GM03348 (cell line): ENCODE results near the gene TIGD1.
"Not testable (repeated sequence)": the region's sequence is repeated elsewhere in the genome, so short reads cannot be mapped to it uniquely, and the experiment has no call there.

Experiments used
- DNase-seq: peaks from one replicate; pipeline ENCODE4 v3.0.0; 2012; ENCODE audit warnings: low spot score

The TIGD1 gene

DNA sequence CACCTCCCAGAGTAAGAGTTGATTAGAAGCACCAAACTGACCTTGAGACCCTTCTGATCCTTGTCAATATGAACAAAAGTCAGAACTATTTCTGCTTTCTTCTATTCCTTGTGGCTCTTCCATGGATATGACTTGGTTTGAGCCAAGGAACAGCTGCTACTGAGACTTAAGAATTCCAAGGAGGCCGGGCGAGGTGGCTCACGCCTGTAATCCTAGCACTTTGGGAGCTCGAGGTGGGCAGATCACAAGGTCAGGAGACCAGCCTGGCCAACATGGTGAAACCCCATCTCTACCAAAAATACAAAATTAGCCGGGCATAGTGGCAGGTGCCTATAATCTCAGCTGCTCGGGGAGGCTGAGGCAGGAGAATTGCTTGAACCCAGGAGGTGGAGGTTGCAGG, 20.1 kb upstream of the TIGD1 start:
- not testable (repeated sequence) for DNase-seq

DNA sequence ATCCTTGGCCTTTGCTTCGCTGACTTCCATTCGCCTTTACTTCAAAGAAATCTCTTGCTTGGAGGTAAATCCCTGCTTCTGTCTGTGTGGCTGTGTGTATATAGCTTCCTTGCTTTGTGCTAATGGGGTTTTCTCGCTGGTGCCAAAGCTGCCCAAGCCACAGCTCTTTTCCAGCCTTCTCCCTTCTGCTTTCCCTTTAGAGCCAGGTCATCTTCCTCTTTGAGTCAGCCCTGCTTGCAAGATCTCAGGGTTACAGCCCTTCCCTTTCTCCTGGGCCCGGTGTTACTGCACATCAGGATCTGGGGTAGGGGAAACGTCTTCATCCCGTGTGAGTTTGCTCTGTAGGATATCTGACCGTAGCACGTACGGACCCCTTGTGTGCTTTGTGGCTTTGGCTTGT, 19.2 kb upstream of the TIGD1 start:
- DNase-seq, result no peak

DNA sequence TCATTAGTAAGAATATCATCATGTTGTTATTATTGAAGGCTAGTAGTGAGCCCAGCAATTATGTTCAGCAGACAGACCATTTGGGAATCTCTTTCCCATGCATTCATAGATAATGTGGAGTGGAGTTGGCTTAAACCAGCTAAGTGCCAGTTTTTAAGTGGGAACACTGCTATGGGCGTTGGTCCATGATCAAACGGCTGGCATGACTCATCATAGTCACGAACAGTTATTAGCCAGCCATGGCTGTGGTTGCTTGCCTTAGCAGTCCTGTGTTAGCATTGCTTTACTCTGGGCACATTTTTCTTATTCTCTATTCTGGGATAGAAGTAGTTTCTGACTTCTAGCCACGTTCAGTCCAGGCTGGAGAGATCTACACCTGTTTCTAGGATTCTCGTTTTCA, 17.8 kb upstream of the TIGD1 start:
- DNase-seq, result peak; percentile 86

DNA sequence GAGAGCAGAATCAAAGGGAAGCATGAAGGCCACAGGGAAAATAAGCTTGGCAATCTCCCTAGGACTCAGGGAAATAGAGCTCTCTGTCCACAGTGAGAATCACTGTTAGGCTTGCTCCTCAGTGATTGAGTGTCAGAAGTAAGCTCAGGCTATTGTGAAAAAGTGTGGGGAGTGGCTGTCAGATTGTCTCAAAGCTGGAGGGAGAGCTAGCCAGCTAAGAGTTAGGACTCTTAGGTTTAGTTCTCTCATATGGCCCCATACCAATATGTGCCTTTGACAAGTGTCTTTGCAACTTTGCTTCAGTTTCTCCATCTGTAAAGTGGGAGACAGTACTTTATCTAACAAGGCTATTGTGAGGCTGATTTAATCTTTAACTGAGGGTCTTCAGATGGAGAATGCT, 17.4 kb upstream of the TIGD1 start:
- DNase-seq, result no peak

DNA sequence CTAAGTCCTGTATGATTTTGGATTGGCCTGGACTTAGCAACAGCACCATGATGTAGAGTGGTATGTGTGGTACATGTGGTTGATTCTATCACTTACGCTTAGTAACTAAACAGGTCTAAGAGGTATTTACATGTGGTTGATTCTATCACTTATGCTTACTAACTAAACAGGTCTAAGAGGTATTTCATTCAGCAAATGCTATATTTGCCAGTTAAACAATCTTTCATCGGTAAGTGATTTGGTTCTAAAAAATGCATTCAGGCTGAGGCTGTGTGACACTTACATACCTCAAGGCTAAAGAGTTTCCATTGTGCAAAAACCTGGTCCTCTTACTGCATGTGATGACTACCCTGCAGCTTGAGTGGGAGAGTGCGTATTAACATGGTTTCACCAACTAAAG, 13.2 kb upstream of the TIGD1 start:
- peak; percentile 32 for DNase-seq

DNA sequence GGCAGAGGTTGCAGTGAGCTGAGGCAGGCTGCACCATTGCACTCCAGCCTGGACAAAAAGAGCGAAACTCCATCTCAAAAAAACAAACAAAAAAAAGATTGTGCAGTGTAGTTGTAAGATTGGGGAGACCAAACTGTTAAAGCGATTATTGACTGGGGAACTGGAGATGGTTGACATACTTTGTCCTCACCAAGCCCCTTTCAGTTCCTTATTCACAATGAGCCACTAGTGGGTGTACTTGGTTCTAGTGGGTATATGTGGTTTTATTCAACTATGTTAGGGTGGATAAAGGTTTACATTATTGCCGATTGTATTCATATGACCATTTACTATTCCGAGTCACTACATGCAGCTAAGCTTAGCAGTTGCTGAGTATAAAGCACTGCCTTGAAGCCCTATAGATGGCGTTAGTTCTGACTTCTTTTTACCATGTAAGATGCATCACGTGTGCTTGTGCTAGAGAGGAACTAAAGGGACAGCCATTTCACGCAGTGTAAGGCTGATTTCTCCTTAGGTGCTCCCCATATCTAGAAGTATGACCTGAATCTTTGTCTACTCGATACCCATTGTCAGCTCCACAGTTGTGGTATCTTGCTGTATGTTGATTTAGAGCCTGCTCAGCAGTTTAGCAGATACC, 12.3 kb upstream of the TIGD1 start:
- no peak for DNase-seq

DNA sequence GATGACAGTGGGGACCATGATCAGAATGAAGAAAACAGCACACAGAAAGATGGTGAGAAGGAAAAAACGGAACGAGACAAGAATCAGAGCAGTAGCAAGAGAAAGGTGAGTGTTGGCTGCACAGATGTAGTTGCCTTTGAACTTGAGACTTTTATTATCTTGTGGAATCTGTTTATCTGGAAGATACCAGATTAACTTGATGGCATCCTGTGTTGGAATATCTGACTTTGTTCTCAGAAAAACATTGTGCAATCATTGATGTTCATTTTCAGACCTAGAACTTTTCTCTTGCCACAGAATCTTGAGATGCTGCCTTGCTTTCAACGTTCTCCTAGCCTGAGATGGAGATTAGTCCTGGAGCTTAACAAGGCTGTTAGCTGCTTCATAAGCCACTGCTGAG, 6.1 kb upstream of the TIGD1 start:
- DNase-seq, result no peak

DNA sequence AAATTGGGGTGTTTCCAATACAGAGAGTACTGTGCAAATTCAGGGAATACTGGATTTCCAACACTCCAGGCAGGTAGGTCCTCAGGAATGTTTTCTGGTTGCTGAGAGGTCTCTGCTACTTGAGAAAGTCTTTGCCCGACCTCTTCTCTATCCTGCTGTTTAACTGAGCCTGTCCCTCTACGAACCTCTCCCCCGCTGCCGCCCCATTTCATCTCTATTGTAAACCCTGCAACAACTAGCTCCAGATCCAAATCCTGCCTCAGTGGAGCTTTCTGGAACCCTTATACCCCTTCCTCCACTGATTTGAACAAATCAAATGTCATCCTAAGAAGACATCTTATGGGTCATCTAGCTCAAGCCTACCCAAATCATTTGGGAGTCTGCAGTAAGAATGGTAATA, 1.4 kb upstream of the TIGD1 start:
- no peak for DNase-seq

DNA sequence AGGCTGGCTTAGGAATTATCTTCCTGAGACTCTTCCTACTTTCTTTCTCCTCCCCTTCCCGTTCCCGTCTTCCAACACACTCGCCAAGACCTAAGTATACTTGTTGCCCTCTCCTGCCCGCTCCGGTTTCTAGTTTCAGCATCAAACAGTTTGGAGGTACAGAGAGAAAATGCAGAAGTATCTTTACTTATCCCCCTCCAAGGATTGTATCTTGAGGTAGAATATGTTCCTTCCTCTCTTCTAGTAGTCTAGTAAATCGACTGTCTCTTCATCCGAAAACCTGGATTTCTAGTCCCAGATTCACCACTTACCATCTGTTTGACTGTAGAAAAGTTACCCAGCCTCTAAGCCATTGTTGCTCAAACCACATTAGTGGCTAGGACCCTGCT, 887 bp upstream of the TIGD1 start:
- no peak for DNase-seq

DNA sequence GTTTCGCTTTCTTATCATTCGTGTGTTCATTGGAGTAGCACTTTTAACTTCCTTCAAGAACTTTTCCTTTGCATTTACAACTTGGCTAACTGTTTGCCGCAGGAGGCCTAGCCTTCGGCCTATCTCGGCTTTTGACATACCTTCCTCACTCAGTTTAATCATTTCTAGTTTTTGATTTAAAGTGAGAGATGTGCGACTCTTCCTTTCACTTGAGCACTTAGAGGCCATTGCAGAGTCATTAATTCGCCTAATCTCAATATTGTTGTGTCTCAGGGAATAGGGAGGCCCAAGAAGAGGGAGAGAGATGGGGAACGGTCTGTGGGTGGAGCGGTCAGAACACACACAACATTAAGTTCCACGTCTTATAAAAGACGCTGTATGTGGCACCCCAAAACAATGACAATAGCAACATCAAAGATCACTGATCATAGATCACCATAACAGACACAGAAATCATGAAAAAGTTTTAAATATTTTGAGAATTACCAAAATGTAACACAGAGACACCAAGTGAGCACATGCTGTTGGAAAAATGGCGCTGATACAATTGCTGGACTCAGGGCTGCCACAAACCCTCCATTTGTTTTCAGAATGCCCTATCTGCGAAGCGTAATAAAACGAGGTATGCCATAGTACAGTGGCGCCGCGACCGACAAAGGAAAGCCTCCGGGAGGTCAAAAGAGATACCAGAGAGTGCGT, 553 bp downstream of the TIGD1 start:
- no peak for DNase-seq

DNA sequence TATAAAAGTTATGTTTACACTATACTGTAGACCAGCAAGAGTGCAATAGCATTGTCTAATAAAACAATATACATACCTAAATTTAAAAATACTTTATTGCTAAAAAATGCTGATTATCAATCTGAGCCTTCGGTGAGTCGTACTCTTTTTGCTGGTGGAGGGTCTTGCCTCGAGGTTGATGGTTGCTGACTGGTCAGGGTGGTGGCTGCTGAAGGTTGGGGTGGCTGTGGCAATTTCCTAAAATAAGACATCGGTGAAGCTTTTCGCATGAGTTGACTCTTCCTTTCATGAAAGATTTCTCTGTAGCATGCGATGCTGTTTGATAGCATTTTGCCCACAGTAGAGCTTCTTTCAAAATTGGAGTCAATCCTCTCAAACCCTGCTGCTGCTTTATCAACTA, 2.4 kb downstream of the TIGD1 start:
- no peak for DNase-seq

DNA sequence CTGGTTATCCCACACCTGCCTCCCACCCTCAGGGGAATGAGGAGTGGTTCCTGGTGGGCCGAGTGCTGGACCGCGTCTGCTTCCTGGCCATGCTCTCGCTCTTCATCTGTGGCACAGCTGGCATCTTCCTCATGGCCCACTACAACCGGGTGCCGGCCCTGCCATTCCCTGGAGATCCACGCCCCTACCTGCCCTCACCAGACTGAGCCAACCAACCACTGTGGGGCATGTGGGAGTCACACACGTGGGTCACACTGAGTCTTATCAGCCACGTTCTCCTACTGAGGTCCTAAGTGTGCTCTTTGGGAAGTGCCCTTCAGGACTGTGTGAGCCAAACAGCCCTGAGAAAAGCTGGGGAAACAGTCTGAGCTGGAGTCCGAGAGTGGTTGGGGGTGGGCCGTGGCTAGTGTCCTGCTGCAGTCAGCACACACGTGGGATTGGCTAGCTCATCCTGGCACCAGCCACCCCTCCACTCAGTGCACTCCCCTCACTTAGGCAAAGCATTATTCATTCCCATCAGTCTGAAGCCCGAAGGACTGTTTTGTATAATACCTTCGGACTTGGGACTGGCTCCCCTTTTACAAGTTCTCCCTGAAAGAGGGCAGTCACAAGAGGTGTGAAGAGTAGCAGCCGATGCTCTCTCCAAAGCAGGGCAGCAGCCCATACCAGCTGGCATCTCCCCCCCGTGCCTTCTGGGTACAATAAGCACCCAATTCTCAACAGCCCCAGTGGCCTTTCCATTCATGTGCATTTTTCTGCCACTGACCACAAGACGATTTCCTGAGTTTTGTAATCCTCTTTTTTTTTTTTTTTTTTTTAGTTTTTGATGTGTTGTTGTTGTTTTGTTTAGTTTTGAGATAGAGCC, 4.6 kb downstream of the TIGD1 start:
- no peak for DNase-seq

DNA sequence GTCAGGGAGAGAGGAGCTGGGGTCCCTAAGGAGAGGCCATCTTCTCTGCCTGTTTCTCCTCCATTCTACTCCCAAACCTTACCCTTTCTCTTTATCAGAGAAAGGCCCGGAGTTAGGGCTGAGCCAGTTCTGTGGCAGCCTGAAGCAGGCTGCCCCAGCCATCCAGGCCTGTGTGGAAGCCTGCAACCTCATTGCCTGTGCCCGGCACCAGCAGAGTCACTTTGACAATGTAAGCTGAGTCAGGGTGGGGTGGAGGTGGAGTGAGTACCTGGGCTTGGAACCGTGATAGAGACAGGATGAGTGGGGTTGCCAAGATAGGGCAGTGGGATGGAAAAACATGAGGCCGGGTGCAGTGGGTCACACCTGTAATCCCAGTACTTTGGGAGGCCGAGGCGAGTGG, 5.7 kb downstream of the TIGD1 start:
- DNase-seq, result no peak

DNA sequence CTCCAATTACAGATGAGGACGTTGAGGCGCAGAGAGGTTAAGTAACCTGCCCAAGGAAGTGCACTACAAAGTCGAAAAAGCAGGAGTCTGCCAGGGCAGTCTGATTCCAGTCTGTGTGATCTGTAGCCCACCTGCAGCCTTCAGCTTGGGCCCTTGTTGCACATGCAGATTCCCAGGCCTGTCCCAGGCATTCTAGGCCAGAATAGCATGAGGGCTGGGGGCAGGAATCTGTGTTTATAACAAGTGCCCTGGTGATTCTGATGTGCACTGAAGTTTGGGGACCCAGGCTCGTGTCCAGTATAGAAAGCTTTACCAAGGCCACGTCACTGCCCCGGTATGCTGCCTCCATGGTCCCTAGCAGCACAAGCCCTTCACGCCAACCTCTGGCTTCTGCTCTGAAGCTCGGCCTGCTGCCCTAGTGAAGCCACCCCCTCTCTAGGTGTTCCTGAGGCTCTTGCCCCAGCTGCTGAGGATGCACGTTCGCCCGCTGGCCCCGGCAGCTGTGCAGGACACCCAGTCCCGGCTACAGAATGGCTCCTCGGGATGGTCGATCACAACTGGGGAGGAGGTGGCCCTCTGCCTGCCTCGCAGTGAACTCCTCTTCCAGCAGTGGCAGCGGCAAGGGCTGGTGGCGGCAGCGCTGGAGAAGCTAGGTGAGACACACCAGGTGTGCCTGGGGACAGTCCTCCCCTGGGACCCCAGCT, 6.3 kb downstream of the TIGD1 start:
- DNase-seq, result no peak

DNA sequence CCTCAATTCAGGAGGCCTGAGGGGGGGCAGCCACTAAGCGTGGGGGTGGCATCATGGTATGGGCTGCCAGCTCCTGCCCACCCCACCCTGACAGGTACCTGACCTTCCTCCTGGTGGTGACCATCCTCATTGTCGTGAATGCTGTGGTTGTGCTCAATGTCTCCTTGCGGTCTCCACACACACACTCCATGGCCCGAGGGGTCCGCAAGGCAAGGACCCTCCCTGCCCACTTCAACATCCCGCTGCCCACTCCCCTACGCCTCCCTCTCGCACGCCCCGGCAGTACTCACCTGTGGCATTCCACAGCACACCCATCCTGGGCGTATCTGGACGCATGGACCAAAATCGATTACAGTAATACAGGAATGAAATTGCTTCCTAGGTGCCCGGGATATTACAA, 6.9 kb downstream of the TIGD1 start:
- no peak for DNase-seq

DNA sequence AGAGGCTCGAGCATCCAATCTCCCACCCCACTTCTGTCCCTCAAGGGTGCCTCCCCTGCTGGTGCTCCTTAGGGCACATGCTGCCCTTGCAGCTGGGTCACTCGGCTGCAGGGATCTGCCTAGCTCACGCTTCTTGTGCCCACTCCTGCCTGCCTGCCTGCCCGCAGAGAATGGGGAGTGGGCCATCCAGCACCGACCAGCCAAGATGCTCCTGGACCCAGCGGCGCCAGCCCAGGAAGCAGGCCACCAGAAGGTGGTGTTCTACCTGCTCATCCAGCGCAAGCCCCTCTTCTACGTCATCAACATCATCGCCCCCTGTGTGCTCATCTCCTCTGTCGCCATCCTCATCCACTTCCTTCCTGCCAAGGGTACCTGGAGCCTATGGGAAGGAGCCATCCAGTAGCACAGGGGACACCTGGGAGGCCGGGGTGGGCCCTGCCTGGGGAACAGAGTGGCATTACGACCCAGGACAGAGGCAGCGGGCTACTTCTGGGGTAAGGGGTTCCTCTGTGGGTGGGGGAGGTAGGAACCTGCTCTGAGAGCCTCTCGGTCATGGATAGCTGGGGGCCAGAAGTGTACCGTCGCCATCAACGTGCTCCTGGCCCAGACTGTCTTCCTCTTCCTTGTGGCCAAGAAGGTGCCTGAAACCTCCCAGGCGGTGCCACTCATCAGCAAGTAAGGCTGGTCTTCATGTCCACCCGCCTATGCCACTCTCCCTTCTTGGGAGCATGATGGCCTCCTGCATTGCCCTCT, 7.5 kb downstream of the TIGD1 start:
- no peak for DNase-seq

DNA sequence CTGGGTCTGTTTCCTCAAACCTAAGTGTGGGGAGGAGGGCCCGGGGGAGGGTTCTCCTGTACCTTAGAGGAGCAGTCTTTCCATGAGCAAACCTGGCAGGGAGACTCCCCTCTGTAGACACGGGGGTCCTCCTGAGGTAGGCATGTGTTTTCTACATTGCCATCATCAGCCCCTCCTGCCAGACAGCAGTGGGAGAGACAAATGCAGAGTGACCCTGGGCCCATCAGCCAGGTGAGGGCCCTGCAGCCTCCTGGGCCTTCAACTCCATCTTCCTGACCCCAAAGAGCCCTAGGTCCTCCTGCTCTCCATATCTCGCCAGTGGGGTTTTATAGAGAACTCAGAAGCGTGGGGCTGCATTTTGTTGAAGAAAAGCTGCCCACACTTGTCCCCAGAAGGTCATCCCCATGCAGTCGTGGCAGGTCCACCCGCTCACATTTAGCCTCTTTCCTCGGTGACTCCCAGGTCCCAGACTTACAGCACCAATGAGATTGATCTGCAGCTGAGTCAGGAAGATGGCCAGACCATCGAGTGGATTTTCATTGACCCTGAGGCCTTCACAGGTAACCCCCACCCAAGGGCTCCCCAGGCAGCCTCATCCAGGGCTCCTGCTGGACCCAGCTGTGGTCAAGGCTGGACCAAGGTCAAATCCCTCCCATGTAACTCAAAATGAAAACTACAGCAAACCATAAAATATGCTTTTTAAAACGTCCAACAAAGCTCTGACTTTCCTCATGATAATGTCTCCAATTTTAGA, 8.2 kb downstream of the TIGD1 start:
- no peak for DNase-seq

DNA sequence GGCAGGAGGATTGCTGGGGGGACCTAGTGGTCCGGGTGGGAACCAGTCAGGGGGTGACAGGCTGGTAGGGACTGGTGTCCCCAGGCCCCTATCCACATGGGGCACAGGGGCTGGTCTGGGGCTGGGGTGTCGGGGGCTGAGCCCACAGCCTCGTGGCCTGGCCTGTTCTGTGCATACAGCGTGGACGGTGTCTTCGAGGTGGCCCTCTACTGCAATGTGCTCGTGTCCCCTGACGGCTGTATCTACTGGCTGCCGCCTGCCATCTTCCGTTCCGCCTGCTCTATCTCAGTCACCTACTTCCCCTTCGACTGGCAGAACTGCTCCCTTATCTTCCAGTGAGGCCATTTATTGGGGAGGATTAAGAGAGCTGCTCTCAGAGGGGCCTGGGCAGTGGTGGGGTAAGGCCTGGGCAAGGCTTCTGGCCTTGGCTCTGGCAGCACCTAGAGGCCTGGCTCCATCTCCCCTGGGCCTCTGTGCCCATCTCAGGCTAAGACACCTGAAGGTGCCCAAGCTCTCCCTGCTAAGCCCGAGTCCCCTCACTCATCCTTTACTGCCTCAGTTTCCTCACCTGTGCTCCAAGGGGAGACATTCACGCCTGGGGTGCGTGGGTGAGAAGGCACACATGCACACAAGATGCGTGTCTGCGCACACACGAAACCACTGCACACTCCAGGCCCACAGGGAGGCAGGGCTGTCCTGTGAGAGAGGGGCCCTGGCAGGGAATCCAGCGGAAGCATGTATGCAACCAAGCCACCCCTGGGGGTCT, 9.0 kb downstream of the TIGD1 start:
- DNase-seq, result no peak

DNA sequence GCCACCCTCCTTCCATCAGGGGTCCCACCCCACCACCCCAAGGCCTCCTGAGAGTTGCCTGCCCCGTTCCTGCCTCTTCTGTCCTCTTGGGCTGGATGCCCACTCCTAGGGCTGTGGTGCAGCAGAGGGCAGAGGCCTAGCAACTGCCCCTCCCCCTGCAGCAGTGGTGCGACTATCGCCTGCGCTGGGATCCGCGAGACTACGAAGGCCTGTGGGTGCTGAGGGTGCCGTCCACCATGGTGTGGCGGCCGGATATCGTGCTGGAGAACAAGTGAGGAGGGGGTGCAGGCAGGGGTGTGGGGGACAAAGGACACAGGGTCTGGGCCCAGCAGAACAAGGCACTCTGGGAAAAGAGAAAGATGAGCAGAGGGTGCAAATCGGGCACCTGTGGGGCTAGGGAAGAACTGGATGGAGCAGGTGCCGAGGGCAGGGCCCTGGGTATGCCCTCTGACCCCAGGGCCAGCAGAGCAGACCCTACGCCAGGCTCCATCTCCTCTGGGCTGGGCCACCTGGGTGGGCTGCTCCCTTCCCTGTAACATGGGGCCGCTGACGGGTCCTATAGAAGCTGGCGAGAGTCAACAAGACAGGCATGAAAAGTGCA, 9.8 kb downstream of the TIGD1 start:
- DNase-seq, result no peak
